Measurements from ENCODE around the gene SCN9A. TPM values are rescaled to one million over a fixed set of nuclear protein-coding genes. Genes with fewer than 3 reads are reported as not detected.

Gene SCN9A
- total and polyA plus RNA-seq, 2 donors (not counting 1 experiment from before 2014, with no cell fraction given): not detected

DNA sequence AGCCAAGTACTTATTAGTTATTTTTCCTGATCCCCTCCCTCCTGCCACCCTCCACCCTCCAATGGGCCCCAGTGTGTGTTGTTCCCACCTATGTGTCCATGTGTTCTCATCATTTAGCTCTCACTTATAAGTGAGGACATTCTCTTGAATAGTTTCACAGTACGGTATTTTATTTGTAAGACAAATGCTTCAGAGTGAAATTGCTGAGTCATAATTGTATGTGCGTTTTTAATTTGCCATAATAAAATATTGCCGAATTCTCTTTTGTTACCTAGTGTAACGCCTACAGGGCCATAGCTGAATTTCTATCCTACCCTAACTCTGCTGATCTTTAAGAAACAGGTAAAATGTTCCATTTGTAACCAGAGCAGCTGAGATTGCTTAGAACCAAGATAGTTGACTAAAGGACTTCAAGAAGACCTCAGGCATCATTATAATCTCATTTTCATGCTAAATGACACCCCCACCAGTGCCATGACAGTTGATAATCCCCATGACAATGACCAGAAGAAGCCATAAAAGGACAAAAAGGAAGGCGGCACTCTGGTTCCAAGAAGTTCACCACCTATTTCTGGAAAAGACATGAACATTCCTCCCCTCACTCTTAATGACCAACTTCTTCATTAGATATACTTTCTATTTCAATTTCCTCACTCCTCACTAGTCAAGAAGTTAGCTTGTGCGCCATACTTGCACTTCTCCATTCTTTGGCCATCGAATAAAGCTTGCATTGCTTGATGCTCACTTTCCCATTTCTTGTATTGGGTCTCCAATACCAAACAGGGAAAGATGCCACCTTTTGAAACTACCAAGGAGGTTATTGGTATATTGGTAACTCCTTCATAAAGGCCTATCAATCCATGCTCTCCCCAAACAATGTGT is 18.4 kb downstream of the SCN9A start:
- ChIA-PET POLR2A (no interaction called here), CTCF (no interaction called here)
- Histone ChIP-seq H4K20me1 (ENCODE audit: control insufficient read depth, insufficient read depth, low read length, poor library complexity, severe bottlenecking) (no peaks in the 10 kb centered on the region), H2AFZ (ENCODE audit: insufficient read depth, low read depth, low read length, poor library complexity, severe bottlenecking) (no peak overlapping the region), H3K4me1 (ENCODE audit: control insufficient read depth in 2 of 2, insufficient read depth in 2 of 2, low read length in 2 of 2) (no peaks in the 10 kb centered on the region), H3K9me3 (ENCODE audit: control extremely low read depth in 1 of 3, control insufficient read depth in 2 of 3, insufficient read depth in 1 of 3, low read length in 2 of 3) (no peaks in the 10 kb centered on the region), H3K9ac (ENCODE audit: low read length) (no peak overlapping the region), H3K4me2 (replicated peaks; ENCODE audit: low read depth, low read length, poor library complexity, severe bottlenecking) (no peak overlapping the region), H3K4me3 (ENCODE audit: control extremely low read depth in 1 of 5, extremely low read depth in 1 of 5, insufficient read depth in 1 of 5, low read depth in 2 of 5, low read length in 4 of 5) (no peak overlapping the region), H3K79me2 (ENCODE audit: control insufficient read depth, insufficient read depth, low read length) (no peaks in the 10 kb centered on the region), H3K27ac (ENCODE audit: low read length in 2 of 2) (no peak overlapping the region), H3K36me3 (replicated peaks in 1 of 2; ENCODE audit: control extremely low read depth in 1 of 2, control insufficient read depth in 1 of 2, extremely low read depth in 1 of 2, insufficient read depth in 2 of 2, low read length in 1 of 2) (no peaks in the 10 kb centered on the region), H3K27me3 (replicated peaks in 1 of 4; ENCODE audit: control extremely low read depth in 1 of 4, control insufficient read depth in 3 of 4, insufficient read depth in 4 of 4, low read length in 3 of 4) (no peaks in the 10 kb centered on the region)
- Mint-ChIP-seq H3K27ac (no peak overlapping the region), H3K9me3 (ENCODE audit: insufficient read depth) (no peaks in the 10 kb centered on the region), H3K4me3 (no peak overlapping the region), H3K27me3 (no peaks in the 10 kb centered on the region), H3K4me1 (no peaks in the 10 kb centered on the region)
- WGBS (ENCODE audit: insufficient coverage): 100% methylated on average over 2 of the region's 7 CpGs
- DNase-seq (no peak), ATAC-seq (ENCODE audit: low read depth) (no peak)
- TF ChIP-seq, protein P1, sequence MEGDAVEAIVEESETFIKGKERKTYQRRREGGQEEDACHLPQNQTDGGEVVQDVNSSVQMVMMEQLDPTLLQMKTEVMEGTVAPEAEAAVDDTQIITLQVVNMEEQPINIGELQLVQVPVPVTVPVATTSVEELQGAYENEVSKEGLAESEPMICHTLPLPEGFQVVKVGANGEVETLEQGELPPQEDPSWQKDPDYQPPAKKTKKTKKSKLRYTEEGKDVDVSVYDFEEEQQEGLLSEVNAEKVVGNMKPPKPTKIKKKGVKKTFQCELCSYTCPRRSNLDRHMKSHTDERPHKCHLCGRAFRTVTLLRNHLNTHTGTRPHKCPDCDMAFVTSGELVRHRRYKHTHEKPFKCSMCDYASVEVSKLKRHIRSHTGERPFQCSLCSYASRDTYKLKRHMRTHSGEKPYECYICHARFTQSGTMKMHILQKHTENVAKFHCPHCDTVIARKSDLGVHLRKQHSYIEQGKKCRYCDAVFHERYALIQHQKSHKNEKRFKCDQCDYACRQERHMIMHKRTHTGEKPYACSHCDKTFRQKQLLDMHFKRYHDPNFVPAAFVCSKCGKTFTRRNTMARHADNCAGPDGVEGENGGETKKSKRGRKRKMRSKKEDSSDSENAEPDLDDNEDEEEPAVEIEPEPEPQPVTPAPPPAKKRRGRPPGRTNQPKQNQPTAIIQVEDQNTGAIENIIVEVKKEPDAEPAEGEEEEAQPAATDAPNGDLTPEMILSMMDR (IDR thresholded peaks at IDR 0.05): no peak
- no peak for TF ChIP-seq EZH2 (IDR thresholded peaks at IDR 0.05; ENCODE audit: borderline replicate concordance, insufficient read depth, low read depth, low read length, poor library complexity, severe bottlenecking)
- intact Hi-C loops (cut with micrococcal nuclease): no loop called here

GRCh38 chr2:166351319-166351718 is 24.4 kb downstream of the SCN9A start:
- POLR2A ChIA-PET: no interaction called here
- no peak overlapping the region for H3K27ac Mint-ChIP-seq

More at GRCh38 chr2:166351319-166351718, 24.4 kb downstream of the SCN9A start:
- H3K4me1 ChIP-seq (ENCODE audit: control insufficient read depth in 2 of 2, insufficient read depth in 2 of 2, low read length in 2 of 2): no peaks in the 10 kb centered on the region
- no peaks in the 10 kb centered on the region for H4K20me1 ChIP-seq (ENCODE audit: control insufficient read depth, insufficient read depth, low read length, poor library complexity, severe bottlenecking)
- CTCF ChIA-PET: no interaction called here
- no peak overlapping the region for H3K9ac ChIP-seq (ENCODE audit: low read length)
- ATAC-seq (ENCODE audit: low read depth) (no peak), DNase-seq (no peak)
- no peak overlapping the region for H3K27ac ChIP-seq (ENCODE audit: low read length in 2 of 2)
- no peak overlapping the region for H3K4me3 Mint-ChIP-seq
- H3K4me1 Mint-ChIP-seq: no peaks in the 10 kb centered on the region
- H3K9me3 ChIP-seq (ENCODE audit: control extremely low read depth in 1 of 3, control insufficient read depth in 2 of 3, insufficient read depth in 1 of 3, low read length in 2 of 3): no peaks in the 10 kb centered on the region
- H3K79me2 ChIP-seq (ENCODE audit: control insufficient read depth, insufficient read depth, low read length): no peaks in the 10 kb centered on the region
- no peak overlapping the region for H3K4me2 ChIP-seq (replicated peaks; ENCODE audit: low read depth, low read length, poor library complexity, severe bottlenecking)
- TF ChIP-seq, protein P1 (IDR thresholded peaks at IDR 0.05): no peak
- no peak for TF ChIP-seq EZH2 (IDR thresholded peaks at IDR 0.05; ENCODE audit: borderline replicate concordance, insufficient read depth, low read depth, low read length, poor library complexity, severe bottlenecking)
- no peaks in the 10 kb centered on the region for H3K27me3 Mint-ChIP-seq
- intact Hi-C loops (cut with micrococcal nuclease): no loop called here
- H3K9me3 Mint-ChIP-seq (ENCODE audit: insufficient read depth): no peaks in the 10 kb centered on the region
- no peak overlapping the region for H3K4me3 ChIP-seq (ENCODE audit: control extremely low read depth in 1 of 5, extremely low read depth in 1 of 5, insufficient read depth in 1 of 5, low read depth in 2 of 5, low read length in 4 of 5)
- H2AFZ ChIP-seq (ENCODE audit: insufficient read depth, low read depth, low read length, poor library complexity, severe bottlenecking): no peak overlapping the region
- H3K36me3 ChIP-seq (replicated peaks in 1 of 2; ENCODE audit: control extremely low read depth in 1 of 2, control insufficient read depth in 1 of 2, extremely low read depth in 1 of 2, insufficient read depth in 2 of 2, low read length in 1 of 2): no peaks in the 10 kb centered on the region
- H3K27me3 ChIP-seq (replicated peaks in 1 of 4; ENCODE audit: control extremely low read depth in 1 of 4, control insufficient read depth in 3 of 4, insufficient read depth in 4 of 4, low read length in 3 of 4): no peaks in the 10 kb centered on the region
